GM12892 (cell line): ENCODE results near the gene IGFL3.
"Not testable (repeated sequence)": the region's sequence is repeated elsewhere in the genome, so short reads cannot be mapped to it uniquely, and the experiment has no call there.

Source experiments
- POLR2A ChIP-seq: IDR thresholded peaks from 2 replicates; pipeline ENCODE4 v1.6.1; 2011; ENCODE audit warnings: low read depth, low read length, control low read depth
- POLR2AphosphoS5 ChIP-seq: IDR thresholded peaks from 2 replicates; pipeline ENCODE4 v1.6.1; 2011; ENCODE audit warnings: low read depth, low read length, control low read depth
- TAF1 ChIP-seq: IDR thresholded peaks from 2 replicates; pipeline ENCODE4 v1.6.1; 2011; ENCODE audit warnings: low read depth, mild to moderate bottlenecking, control low read depth, low read length, borderline replicate concordance

- not testable (repeated sequence) for TF ChIP-seq POLR2AphosphoS5, POLR2A, TAF1
These were observed 37.3 kb upstream of the IGFL3 start for GRCh38 chr19:46161642-46162257.
